Stimulated activated effector memory CD8-positive, alpha-beta T cell treated with anti-CD3 and anti-CD28 coated beads, Interleukin-12 subunit alpha, Interleukin-12 subunit beta, amount 100 ng/mL, for 72 hours (primary cell): ENCODE data around the gene JAKMIP1.

Source experiments
- ATAC-seq: fragments of 150-1000 bp; cut with Tn5 transposase; 2 replicates; pipeline ENCODE4 v1.10.0; 2021
- DNase-seq, 2 donors: peaks; one replicate each; pipeline ENCODE4 v3.0.0; 2021 to 2022; ENCODE audit warnings: low spot score in 2 of 2
- H3K27ac Mint-ChIP-seq: one replicate; pipeline ENCODE4 v1.8.0; 2022; ENCODE audit warnings: mild to moderate bottlenecking, mixed read lengths
- H3K36me3 Mint-ChIP-seq: one replicate; pipeline ENCODE4 v1.8.0; 2022; ENCODE audit warnings: mild to moderate bottlenecking, mixed read lengths
- H3K4me1 Mint-ChIP-seq: one replicate; pipeline ENCODE4 v1.8.0; 2022; ENCODE audit warnings: mixed read lengths
- H3K4me3 Mint-ChIP-seq: one replicate; pipeline ENCODE4 v1.8.0; 2022; ENCODE audit warnings: mild to moderate bottlenecking, mixed read lengths
- H3K9me3 Mint-ChIP-seq: one replicate; pipeline ENCODE4 v1.8.0; 2022; ENCODE audit warnings: mixed read lengths

Gene JAKMIP1

GRCh38 chr4:6198768-6199421 lies 1.5 kb downstream of the JAKMIP1 start:
- Mint-ChIP-seq H3K27ac (peak overlapping the region; percentile 97), H3K9me3 (peaks cover 3% of the 10 kb centered on the region), H3K4me3 (peak overlapping the region; percentile 91), H3K4me1 (peaks cover 50% of the 10 kb centered on the region), H3K36me3 (peaks cover 40% of the 10 kb centered on the region)
- DNase-seq (peak; percentile 37 to 88), ATAC-seq (peak; percentile 54)

- peaks cover 43% of the 10 kb centered on the region for H3K36me3 Mint-ChIP-seq
- DNase-seq (peak; percentile 53 to 93), ATAC-seq (peak; percentile 76)
- H3K9me3 Mint-ChIP-seq: peaks cover 3% of the 10 kb centered on the region
- peak overlapping the region; percentile 97 for H3K27ac Mint-ChIP-seq
- H3K4me1 Mint-ChIP-seq: peaks cover 56% of the 10 kb centered on the region
- H3K4me3 Mint-ChIP-seq: peak overlapping the region; percentile 91
Measured at GRCh38 chr4:6198278-6198677, 2.1 kb downstream of the JAKMIP1 start.

- DNase-seq: no peak
- peak overlapping the region; percentile 97 for H3K27ac Mint-ChIP-seq
- no peak for ATAC-seq
- peak overlapping the region; percentile 91 for H3K4me3 Mint-ChIP-seq
- H3K4me1 Mint-ChIP-seq: peaks cover 61% of the 10 kb centered on the region
- peaks cover 50% of the 10 kb centered on the region for H3K36me3 Mint-ChIP-seq
- peaks cover 3% of the 10 kb centered on the region for H3K9me3 Mint-ChIP-seq
Measured at GRCh38 chr4:6197433-6198174, 2.7 kb downstream of the JAKMIP1 start.

GRCh38 chr4:6196871-6197270 lies 3.5 kb downstream of the JAKMIP1 start:
- Mint-ChIP-seq H3K27ac (peak overlapping the region; percentile 97), H3K4me3 (peak overlapping the region; percentile 91), H3K36me3 (peaks cover 57% of the 10 kb centered on the region), H3K4me1 (peaks cover 65% of the 10 kb centered on the region), H3K9me3 (peaks cover 3% of the 10 kb centered on the region)
- DNase-seq (no peak), ATAC-seq (no peak)

- no peak for DNase-seq
- peak overlapping the region; percentile 13 for H3K4me3 Mint-ChIP-seq
- no peak overlapping the region for H3K27ac Mint-ChIP-seq
- H3K9me3 Mint-ChIP-seq: peaks cover 3% of the 10 kb centered on the region
- ATAC-seq: no peak
- peaks cover 63% of the 10 kb centered on the region for H3K36me3 Mint-ChIP-seq
- H3K4me1 Mint-ChIP-seq: peaks cover 60% of the 10 kb centered on the region
Measured at GRCh38 chr4:6196324-6196723, 4.0 kb downstream of the JAKMIP1 start.

GRCh38 chr4:6195602-6196319 lies 4.6 kb downstream of the JAKMIP1 start:
- DNase-seq (no peak), ATAC-seq (no peak)
- Mint-ChIP-seq H3K4me1 (peaks cover 55% of the 10 kb centered on the region), H3K9me3 (no peaks in the 10 kb centered on the region), H3K4me3 (peak overlapping the region; percentile 13), H3K27ac (no peak overlapping the region), H3K36me3 (peaks cover 69% of the 10 kb centered on the region)

- Mint-ChIP-seq H3K4me1 (peaks cover 66% of the 10 kb centered on the region), H3K36me3 (peaks cover 74% of the 10 kb centered on the region)
Measured at GRCh38 chr4:6194458-6195195, 5.7 kb downstream of the JAKMIP1 start.

GRCh38 chr4:6193399-6193798 lies 7.0 kb downstream of the JAKMIP1 start:
- Mint-ChIP-seq H3K9me3 (no peaks in the 10 kb centered on the region), H3K4me1 (peaks cover 63% of the 10 kb centered on the region), H3K27ac (no peak overlapping the region), H3K36me3 (peaks cover 76% of the 10 kb centered on the region), H3K4me3 (no peak overlapping the region)
- DNase-seq (no peak), ATAC-seq (no peak)

More at GRCh38 chr4:6194458-6195195, 5.7 kb downstream of the JAKMIP1 start:
- DNase-seq: no peak
- no peak for ATAC-seq
- H3K27ac Mint-ChIP-seq: no peak overlapping the region
- no peaks in the 10 kb centered on the region for H3K9me3 Mint-ChIP-seq
- H3K4me3 Mint-ChIP-seq: no peak overlapping the region

GRCh38 chr4:6192245-6192644 lies 8.1 kb downstream of the JAKMIP1 start:
- no peak overlapping the region for H3K4me3 Mint-ChIP-seq
- H3K9me3 Mint-ChIP-seq: no peaks in the 10 kb centered on the region
- no peak overlapping the region for H3K27ac Mint-ChIP-seq
- peaks cover 51% of the 10 kb centered on the region for H3K4me1 Mint-ChIP-seq
- peaks cover 68% of the 10 kb centered on the region for H3K36me3 Mint-ChIP-seq
- DNase-seq: no peak
- ATAC-seq: no peak

- DNase-seq (no peak), ATAC-seq (peak; percentile 39)
- Mint-ChIP-seq H3K4me3 (no peak overlapping the region), H3K36me3 (peaks cover 68% of the 10 kb centered on the region), H3K9me3 (no peaks in the 10 kb centered on the region), H3K27ac (no peak overlapping the region), H3K4me1 (peaks cover 47% of the 10 kb centered on the region)
Measured at GRCh38 chr4:6191448-6192130, 8.8 kb downstream of the JAKMIP1 start.

- peak overlapping the region; percentile 43 for H3K27ac Mint-ChIP-seq
- DNase-seq: no peak
- no peak overlapping the region for H3K4me3 Mint-ChIP-seq
- H3K9me3 Mint-ChIP-seq: no peaks in the 10 kb centered on the region
- H3K36me3 Mint-ChIP-seq: peaks cover 59% of the 10 kb centered on the region
- peaks cover 49% of the 10 kb centered on the region for H3K4me1 Mint-ChIP-seq
- no peak for ATAC-seq
Measured at GRCh38 chr4:6190486-6190885, 9.9 kb downstream of the JAKMIP1 start.

- H3K9me3 Mint-ChIP-seq: no peaks in the 10 kb centered on the region
- DNase-seq: no peak
- ATAC-seq: peak; percentile 26
- peaks cover 62% of the 10 kb centered on the region for H3K36me3 Mint-ChIP-seq
- H3K27ac Mint-ChIP-seq: peak overlapping the region; percentile 27
- H3K4me1 Mint-ChIP-seq: peaks cover 56% of the 10 kb centered on the region
- no peak overlapping the region for H3K4me3 Mint-ChIP-seq
Measured at GRCh38 chr4:6189511-6189910, 10.8 kb downstream of the JAKMIP1 start.

GRCh38 chr4:6188687-6189305 lies 11.6 kb downstream of the JAKMIP1 start:
- Mint-ChIP-seq H3K36me3 (peaks cover 62% of the 10 kb centered on the region), H3K4me1 (peaks cover 59% of the 10 kb centered on the region), H3K4me3 (no peak overlapping the region), H3K9me3 (no peaks in the 10 kb centered on the region), H3K27ac (peak overlapping the region; percentile 29)
- ATAC-seq (no peak), DNase-seq (no peak)

- peak overlapping the region; percentile 67 for H3K27ac Mint-ChIP-seq
- peaks cover 74% of the 10 kb centered on the region for H3K4me1 Mint-ChIP-seq
- ATAC-seq: no peak
- DNase-seq: no peak
- no peaks in the 10 kb centered on the region for H3K9me3 Mint-ChIP-seq
- H3K4me3 Mint-ChIP-seq: peak overlapping the region; percentile 65
- peaks cover 70% of the 10 kb centered on the region for H3K36me3 Mint-ChIP-seq
Measured at GRCh38 chr4:6184169-6184568, 16.2 kb downstream of the JAKMIP1 start.
